Stimulated activated CD8-positive, alpha-beta memory T cell treated with anti-CD3 and anti-CD28 coated beads, Interleukin-7, amount 100 ng/mL, for 4 hours (primary cell): Measurements from ENCODE around the gene NEURL3.
A peak's percentile ranks its signal among the peaks of the same experiment; 100 is the strongest.
"Not testable (repeated sequence)": the region's sequence is repeated elsewhere in the genome, so short reads cannot be mapped to it uniquely, and the experiment has no call there.

Source experiments
- DNase-seq, 2 donors: peaks; one replicate each; pipeline ENCODE4 v3.0.0-alpha.2; 2020; ENCODE audit warnings: low read depth in 2 of 2

The NEURL3 gene

DNA sequence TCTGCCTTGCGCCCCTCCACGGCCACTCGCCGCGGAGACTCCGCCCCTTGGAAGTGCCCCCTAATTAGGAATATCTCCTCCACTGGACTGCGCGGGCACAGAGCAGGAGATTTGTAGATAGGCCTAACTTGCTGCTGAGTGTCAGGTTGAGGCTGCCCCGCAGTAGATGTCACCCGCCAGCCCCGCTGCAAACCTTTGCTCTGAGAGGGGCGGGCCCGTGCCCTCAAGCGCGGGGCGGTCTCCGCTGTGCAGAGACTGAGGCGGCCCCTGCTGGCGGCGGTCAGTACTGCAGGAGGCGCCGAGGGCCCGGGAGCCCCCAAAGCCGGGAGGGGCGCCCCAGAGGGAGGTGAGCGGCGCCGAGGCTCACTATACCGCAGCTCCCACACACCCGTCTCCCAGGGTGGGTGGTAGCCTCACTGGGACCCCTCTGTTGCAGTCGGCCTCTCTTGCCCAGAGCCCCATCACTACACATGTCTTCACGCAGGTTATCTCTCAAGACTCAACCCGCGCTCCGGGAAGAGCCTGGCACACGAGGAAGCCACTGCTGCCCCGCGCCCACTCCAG is 2.9 kb upstream of the NEURL3 start:
- peak; percentile 68 to 80 for DNase-seq

GRCh38 chr2:96506907-96507240 is 1.7 kb upstream of the NEURL3 start:
- no peak for DNase-seq

- no peak for DNase-seq
These were observed 1.1 kb upstream of the NEURL3 start for GRCh38 chr2:96506016-96506906.

DNA sequence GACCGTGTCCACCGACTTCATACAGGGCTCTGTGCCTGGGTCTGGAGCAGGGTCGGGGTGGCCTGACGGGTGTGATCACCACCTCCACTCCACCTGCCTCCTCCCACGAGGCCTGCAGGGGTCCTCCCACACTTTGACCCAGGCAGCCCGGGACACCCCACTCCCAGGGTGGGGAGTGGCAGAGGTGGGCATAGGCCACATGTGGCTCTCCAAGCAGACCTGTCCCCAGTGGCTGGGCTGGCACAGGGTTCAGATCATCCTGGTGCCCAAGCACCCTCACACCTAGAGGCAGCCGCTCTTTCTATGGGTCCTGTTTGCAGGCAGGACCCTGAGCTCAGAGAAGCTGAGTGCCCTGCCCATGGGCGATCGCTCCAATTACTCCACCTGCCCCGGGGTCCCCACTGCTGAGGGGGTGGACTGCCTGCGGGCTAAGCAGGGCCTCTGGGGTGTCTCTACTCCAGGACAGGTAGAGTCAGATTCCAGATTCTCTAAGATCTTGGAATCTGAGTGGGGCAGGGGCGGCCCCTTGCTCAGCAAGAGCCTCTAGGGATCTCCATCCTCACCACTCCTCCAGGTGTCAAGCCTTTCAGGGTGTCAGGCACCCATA is 1.4 kb downstream of the NEURL3 start:
- no peak for DNase-seq

DNA sequence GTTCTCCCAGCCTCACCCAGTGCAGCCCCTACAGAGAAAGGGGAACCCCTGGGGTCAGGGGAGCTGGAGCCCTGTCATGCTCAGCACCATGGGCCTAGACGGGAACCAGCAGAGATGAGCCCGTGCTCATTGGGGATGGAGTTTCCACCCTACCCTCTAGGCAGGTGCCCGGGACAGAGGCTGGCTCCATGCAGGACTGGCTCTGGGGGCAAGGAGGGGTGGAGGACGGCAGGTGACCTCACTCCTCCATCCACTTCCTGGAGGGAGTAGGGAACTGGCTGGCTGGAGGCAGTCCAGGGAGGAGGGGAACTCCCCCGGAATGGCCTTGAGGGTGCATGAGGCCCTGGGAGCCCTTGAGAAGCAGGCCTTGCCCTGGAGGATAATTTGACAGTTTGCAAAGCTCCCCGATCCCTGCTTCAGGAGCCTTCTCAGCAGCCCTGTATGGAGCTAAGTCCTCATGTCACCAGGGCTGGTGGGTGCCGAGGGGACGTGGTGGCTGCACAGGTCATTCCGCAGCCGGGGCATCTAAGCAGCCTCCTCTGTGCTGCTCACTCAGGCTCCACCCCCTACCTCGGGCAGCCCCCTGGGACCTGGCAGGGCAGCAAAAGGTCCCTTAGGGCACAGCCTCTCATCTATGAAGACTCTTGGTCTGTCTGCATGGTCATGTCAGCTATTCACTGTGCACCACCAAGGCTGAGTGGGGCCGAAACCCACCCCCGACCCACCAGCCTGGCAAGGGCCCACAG is 2.1 kb downstream of the NEURL3 start:
- no peak for DNase-seq

GRCh38 chr2:96501886-96502810 is 3.0 kb downstream of the NEURL3 start:
- DNase-seq = no peak

GRCh38 chr2:96501471-96501874 is 3.7 kb downstream of the NEURL3 start:
- no peak for DNase-seq

DNA sequence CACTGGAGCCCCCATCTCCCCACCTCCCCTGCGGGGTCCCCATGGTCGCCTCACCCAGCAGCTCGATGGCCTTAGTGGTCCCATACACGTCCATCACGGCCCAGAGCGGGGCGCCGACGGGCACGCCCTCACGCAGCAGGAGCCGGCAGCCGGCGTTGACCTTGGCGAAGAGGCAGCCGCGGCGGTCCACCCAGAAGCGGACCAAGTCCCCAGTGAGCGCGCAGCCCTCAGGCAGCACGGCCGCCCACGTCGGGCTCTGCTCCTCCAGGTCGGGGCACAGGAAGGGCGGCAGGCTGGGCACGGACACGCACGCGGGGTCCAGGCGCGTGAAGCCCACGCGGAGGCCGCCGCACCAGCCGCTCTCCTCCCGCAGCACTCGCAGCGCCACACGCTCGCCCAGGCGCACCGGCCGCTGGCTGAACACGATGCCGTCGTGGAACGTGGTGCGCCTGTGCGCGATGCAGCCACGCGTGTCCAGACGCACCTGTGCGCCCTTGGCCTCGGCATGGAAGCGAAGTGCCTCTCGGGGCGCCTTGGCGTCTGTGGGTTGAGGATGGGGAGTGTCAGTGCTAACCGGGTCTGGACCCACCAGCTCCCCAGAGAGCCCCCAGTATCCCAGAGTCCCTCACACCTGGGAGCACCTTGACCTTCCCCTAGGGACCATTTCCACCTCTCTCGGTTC is 4.6 kb downstream of the NEURL3 start:
- no peak for DNase-seq

GRCh38 chr2:96499061-96499960 is 5.8 kb downstream of the NEURL3 start:
- no peak for DNase-seq

DNA sequence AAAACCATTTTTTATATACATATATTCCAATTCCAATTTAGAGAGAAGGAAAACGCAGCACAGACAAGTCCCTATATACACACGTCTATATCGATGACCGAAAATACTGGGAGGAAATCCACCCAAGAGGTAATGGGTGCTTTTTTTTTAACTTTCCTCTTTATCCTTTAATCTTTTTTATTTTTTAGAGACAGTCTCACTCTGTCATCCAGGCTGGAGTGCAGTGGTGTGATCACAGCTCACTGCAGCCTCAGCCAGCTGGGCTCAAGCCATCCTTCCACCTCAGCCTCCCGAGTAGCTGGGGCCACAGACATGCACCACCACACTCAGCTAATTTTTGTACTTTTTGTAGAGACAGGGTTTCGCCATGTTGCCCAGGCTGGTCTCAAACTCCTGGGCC is 6.5 kb downstream of the NEURL3 start:
- DNase-seq = not testable (repeated sequence)

- no peak for DNase-seq
These were observed 7.1 kb downstream of the NEURL3 start for GRCh38 chr2:96498021-96498431.

DNA sequence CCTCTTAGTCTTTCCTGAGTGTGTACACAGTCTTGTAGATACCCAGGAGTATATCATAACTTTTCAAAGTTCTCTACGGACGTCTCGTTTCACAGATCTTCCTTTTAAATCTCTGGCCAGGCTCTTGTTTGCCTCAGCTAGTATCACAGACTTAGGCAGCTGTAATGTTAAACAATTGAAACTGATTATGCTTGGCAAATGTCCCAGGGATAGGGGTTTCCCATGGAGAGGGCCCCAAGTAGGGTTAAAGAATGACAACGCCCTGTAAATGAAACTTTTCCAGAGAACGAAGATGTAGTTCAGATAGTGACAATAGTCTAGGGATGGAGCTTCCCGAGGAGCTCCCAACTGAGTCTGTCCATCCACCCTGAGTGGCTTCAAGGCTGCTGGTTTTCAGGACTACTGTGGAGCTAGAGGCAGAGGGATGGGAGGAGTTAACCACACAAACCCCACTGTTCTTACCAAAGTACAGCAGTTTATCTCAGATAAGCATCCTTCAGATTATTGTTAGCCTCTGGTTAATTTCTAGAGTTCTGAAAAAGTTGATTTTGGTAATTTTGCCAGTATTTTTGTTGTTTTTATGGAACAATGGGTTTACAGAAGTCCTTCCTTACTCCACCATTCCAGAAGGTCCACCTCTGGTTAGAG is 9.1 kb downstream of the NEURL3 start:
- DNase-seq = no peak

DNA sequence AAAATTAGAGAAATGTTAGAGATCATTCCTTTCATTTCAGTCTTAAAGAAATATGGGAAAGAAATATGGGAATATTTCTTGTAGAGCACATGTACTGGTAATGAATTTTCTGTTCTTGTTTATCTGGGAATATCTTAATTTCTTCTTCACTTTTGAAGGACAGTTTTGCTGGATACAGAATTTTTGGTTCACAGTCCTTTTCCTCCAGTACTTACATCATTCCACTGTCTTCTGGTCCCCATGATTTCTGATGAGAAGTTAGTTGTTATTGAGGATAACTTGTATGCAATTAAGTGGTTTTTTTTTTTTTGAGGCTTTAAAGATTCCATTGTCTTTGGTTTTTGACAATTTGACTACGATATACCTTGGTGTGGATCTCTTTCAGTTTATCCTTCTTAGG is 11.0 kb downstream of the NEURL3 start:
- DNase-seq = no peak

GRCh38 chr2:96493072-96493471 is 12.1 kb downstream of the NEURL3 start:
- DNase-seq = no peak

DNA sequence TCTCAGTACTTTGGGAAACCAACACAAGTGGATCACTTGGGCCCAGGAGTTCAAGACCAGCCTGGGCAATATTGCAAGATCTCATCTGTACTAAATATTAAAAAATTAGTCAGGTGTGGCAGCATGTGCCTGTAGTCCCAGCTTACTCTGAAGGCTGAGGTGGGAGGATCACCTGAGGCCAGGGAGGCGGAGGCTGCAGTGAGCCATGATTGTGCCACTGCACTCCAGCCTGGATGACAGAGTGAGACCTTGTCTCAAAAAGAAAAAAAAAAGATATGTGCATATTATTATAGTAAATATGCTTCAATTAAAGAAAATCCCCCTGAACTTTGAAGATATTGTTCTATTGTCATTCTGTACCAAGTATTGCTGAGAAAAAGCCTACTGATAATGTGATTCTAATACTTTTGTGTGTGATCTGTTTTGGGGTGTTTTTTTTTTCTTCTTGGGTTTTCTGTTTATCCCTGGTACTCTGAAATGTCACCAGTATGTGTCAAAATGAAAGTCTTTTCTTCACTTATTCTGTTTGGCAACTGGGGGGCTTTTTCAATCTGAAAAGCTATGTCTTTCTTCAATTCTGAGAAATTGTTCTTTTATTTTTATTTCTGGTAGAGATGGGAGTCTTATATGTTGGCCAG is 13.2 kb downstream of the NEURL3 start:
- DNase-seq = no peak

- no peak for DNase-seq
These were observed 15.5 kb downstream of the NEURL3 start for GRCh38 chr2:96489663-96490062.

DNA sequence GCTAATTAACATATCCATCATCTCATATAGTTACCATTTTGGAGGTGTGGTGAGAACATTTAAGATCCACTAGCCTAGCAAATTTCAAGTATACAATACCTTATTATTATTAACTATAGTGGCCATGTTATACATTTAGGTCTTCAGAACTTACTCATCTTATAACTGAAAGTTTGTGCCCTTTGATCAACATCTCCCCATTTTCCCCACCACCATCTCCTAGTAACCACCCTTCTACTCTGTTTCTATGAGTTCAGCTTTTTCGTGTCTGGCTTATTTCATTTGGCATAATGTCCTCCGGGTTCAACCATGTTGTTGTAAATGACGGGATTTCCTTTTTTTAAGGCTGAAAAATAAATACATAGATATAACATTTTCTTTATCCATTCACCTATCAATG is 15.9 kb downstream of the NEURL3 start:
- no peak for DNase-seq

GRCh38 chr2:96486696-96487095 is 18.5 kb downstream of the NEURL3 start:
- DNase-seq = no peak
